CD4-positive, alpha-beta T cell treated with Interferon alpha-2 for 1 hour (primary cell): ENCODE data around the gene CHCHD6.

Experiments
- DNase-seq, 2 donors: peaks; one replicate each; pipeline ENCODE4 v3.0.0-alpha.2; 2020 to 2022

Gene CHCHD6

GRCh38 chr3:126706631-126707030 lies 2.6 kb downstream of the CHCHD6 start:
- DNase-seq = no peak

DNA sequence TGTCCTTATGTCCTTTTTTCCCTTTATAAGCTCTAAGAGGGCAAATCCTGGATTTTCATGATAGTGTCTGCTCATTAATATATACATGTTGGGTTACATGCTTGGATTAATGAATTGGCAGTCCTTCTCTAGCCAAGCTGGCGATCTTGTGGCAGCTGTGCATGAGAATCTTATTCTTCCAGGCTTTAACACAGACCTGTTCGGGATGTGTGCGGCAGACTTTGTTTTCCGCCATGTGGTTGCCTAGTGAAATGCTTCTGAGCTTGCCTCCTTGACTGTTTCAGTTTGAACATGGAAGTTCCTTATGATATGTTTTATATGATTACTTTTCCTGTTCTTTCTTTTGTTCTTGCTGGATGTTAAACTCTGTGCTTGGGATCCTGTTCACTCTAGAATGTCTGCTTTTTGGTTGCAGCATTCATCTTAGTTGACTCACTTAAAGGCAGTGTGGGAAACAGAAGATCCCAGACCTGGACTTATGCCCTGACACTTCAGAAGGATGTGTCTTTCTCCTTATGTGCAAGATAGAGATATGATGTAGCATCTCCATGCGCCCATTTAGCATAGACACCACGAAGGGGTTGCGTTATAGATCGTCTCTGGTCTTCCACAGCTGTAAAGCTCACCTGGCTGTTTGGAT lies 7.2 kb downstream of the CHCHD6 start:
- DNase-seq = no peak

DNA sequence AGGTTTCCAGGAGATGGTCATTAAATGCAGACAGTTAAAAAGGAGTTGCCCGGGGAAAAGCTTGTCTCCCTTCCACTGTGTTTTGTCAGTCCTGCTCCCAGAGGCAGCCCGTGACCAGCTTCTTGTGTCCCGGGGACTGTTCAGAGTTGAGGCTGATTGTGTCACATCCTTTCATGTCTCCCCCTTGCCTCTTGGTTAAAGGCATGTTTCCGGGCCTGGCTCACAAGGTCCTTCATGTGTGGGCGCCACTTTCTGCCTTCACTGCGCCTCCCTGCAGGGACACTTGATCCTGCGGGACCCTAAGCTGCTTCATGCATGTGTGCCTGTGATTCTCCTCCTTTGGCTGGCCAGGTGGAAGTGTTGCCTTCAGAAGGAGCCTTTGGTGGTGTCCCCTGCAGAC lies 9.2 kb downstream of the CHCHD6 start:
- no peak for DNase-seq

DNA sequence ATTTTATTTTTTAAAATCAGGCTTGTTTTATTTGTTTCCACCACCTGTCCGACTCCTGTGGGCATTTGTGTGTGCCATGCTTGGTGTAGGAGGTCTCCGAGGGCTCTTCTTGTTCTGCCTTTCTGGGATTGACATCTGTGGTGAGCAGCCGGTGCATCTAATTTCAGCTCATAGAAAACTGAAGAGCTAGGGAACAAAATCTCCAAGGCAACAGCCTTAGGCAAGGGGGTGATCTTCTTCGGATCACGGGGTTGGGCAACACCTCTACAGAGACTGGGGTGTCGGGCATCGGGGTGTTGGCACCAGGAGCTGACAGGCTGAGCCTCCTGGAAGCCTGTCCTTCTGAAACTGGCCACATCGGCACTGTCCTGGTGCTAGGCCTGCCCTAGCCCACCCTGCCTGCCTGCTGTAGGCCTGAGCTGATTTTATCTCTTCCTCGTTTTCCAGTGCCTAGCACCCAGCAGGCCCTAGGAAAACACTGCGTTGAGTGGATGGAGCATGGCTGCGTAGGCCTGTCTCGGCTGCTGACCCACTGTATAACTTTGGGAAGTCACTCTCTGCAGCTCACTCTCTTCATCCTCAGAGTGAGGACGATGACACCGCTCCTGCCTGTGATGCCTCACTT lies 10.3 kb downstream of the CHCHD6 start:
- DNase-seq = no peak

DNA sequence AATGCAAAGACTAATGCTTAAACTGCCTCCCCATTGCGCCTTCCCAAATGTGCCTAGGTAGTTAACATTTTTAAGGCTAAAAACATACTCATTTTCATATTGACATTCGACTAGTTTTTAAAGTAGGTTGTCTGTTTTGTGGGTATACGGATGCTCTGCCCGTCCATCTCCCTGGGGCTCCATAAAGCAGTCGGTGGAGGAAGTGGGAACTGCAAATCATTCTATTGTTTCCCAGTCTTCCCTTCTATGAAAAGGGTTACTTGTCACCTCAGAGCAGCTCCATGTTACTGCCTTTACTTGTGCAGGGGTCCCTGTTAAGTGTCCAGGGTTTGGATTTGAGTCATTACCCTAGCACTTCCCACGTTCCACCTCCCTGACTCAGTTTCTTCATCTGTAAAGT lies 10.9 kb downstream of the CHCHD6 start:
- DNase-seq = no peak

DNA sequence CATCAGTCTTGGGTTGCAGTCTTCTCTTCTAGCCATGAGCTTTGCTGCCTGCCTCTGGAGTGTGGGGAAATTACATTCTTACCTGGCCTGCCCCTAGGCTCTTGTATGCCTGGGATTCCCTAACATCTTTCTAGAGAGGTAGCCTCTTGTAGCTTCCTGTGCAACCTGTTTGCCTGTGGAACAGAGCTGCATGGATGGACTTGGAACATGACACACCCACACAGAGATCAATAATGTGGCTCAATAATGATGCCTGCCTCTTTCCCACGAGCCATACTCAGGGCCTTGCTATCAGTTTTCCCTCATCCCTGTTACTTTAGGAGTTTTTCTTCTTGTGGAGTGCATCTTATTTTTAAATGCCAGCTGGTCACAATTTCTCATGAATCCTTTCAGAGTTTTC lies 11.4 kb downstream of the CHCHD6 start:
- DNase-seq = no peak

DNA sequence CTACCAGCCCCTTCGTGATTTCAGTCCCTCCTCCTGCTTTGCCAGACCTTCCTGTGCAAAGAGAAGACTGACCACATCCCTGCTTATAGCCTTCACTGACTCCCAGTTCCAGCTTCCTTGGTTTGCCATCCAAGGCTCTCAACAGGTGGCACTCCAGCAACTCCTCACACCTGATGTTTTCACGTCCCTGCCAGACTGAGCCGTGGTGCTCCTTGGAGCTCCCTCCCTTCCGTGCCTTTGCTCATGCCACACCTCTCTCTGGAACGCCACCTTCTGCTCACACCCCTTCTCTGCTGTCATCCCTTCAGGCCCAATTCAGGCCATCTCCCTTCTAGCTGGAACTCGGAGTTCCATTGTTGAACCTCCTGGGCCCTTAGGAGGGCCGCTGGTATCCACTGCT lies 12.0 kb downstream of the CHCHD6 start:
- DNase-seq = no peak

DNA sequence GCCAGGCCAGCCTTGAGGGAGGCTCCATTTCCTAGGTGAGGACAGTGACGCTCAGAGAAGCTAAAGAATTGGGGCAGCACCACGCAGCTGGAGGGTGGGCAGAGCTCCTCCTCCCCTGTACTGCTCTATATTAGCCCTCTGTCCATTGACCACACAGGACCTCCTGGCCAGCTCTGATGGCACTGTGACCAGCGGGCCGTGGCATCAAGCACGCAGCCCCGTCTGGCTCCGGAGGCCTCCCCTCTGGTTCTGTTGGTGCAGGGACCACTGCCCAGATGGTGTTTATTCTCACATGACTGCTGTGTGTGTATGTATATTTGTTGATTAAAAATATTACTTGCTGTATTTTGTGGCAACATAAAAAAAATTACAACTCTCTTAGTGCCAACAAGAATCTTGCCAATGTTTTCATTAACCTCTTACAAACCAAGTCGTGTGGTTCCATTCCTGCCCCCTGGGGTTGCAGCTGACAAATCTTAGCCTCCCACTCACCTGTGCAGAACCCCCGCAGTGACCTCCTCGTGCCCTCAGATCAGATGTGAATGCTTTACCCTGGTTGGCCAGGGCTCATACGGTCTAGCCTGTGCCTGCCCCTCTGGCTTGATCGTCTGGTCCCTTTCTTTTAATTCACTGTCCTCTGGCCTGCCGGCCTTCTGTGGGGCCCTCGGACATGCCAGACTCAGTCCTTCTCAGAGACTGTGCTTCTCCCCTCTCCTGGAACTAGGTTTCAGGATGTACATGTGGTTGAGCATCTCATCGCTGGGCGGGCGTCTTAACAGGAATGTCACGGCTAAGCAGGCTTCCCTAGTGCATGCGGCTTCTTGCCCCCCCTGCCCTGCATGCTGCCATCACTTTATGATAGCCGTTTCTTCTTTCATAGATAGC lies 14.8 kb downstream of the CHCHD6 start:
- no peak for DNase-seq

- DNase-seq = no peak
These were observed 16.6 kb downstream of the CHCHD6 start for GRCh38 chr3:126720596-126720995.

- no peak for DNase-seq
These were observed 17.2 kb downstream of the CHCHD6 start for GRCh38 chr3:126721246-126721645.

GRCh38 chr3:126723237-126723636 lies 19.2 kb downstream of the CHCHD6 start:
- DNase-seq = no peak

GRCh38 chr3:126723801-126724200 lies 19.8 kb downstream of the CHCHD6 start:
- no peak for DNase-seq

- DNase-seq = no peak
These were observed 24.6 kb downstream of the CHCHD6 start for GRCh38 chr3:126728680-126729079.

- DNase-seq = no peak
These were observed 26.3 kb downstream of the CHCHD6 start for GRCh38 chr3:126730376-126730775.

DNA sequence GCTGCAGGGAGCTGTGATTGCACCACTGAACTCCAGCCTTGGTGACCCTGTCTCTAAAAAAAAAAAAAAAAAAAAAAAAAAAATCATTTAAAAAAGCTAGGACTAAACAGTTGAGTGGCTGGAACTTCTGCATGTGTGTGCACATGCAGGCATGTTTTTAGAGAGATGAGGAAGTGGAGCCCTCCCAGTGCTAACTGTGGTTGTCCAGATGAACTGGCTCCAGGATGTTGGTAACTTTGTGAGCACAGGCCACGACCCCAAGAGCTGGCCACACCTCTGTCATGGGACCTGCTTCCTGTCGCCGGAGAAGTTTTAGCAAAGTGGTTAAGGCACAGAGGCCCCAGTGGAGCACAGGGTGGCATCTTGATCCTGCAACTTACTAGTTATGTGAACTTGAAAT lies 27.0 kb downstream of the CHCHD6 start:
- DNase-seq = no peak

GRCh38 chr3:126732281-126733060 lies 28.4 kb downstream of the CHCHD6 start:
- DNase-seq = no peak

DNA sequence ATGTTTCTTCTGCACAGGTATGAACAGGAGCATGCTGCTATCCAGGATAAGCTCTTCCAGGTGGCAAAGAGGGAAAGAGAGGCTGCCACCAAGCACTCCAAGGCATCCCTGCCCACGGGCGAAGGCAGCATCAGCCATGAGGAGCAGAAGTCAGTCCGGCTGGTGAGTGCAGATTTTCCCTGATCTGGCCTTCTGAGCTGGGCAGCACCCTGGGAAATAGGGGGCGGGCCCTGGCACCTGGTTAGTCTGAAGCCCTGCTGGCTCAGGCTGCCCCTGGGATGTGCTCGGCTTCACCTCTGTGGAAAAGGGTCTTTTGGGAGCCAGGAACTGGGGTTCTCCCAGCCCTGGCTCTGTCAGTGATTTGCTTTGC lies 29.0 kb downstream of the CHCHD6 start:
- no peak for DNase-seq

DNA sequence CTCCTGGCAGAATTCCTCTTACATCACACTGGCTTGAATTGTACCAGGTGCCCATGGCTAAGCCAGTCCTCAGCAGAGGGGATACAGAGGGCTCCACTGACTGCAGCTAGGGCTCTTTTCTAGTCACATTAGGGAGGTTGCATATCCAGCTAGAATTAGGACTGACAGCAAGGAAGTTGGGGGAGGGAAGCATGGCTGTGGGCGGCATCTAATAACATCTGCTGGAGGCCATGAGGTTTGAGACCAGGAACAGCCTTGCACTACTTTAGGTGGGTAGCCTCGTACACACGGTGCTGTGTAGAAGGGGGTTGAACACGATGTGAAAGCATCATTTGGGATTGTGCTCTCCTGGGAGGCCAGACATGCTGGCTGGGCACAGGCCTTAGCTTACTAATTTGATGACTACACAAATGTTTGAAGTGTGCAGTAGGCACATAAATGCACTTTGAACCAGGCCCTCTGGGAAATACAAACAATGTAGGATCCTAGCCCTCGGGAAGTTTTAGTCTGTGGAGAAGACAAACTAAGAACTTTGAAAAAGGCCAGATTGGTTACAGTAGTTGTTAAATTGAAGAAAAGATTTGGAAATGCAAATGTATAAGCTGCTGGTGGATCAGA lies 30.2 kb downstream of the CHCHD6 start:
- DNase-seq = no peak

DNA sequence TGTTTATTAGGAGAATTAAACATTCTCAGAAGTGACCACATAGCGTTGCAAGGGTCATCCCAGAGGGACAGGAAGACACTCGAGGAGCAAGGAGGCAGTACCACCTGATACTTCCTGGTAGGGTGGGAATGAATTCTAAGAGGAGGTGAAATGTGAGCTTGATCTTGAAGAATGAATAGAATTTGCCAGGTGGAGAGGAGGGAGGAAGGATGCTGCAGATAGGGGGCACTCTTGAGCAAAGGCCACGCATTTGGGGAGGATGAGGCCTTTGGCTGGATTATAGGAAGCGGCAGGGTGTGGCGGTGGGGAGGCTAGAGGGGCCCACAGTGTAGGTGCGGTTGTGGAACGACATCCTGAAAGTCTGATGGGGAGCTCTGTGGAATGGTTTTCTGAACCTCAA lies 33.5 kb downstream of the CHCHD6 start:
- DNase-seq = no peak

GRCh38 chr3:126742057-126742456 lies 38.0 kb downstream of the CHCHD6 start:
- no peak for DNase-seq

GRCh38 chr3:126743350-126743749 lies 39.3 kb downstream of the CHCHD6 start:
- no peak for DNase-seq

DNA sequence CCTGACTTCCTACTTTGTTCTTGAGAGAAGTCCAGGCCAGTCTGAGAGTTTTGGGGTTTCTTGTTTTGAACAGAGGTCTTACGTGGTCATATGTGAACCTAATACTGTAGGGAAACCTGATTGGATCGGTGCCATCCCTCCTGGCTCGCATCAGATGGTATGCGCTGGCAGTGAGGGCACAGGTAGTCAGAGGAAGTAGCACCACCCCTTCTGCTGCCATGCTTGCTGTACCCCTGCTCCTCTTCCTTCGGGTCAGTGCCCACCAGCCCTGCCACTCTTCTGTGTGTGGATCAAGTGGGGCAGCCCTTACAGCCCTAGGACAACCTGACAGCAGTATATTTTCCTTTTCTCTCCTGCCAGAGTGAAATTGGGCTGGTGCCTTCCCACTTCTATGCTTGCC lies 39.7 kb downstream of the CHCHD6 start:
- no peak for DNase-seq
